H1 (cell line): ENCODE results near the gene EEF2. TPM values are rescaled to one million over a fixed set of nuclear protein-coding genes. Genes with fewer than 3 reads are reported as not detected.

Source experiments
- BRCA1 ChIP-seq: IDR thresholded peaks from 2 replicates; pipeline ENCODE4 v1.6.1; 2012; ENCODE audit warnings: low read depth, low read length, improper control_type of control experiment
- CHD2 ChIP-seq: IDR thresholded peaks from 2 replicates; pipeline ENCODE4 v1.6.1; 2012; ENCODE audit warnings: low read length, improper control_type of control experiment
- EGR1 ChIP-seq: IDR thresholded peaks from 2 replicates; pipeline ENCODE4 v1.6.1; 2011; ENCODE audit warnings: low read depth, low read length, borderline replicate concordance
- EZH2 ChIP-seq: fragments of 200-600 bp; sonication (generic); IDR thresholded peaks from 2 replicates; pipeline ENCODE4 v1.7.1; 2012; ENCODE audit warnings: low read depth, mild to moderate bottlenecking, moderate library complexity, low read length, inconsistent platforms; ENCODE audit not compliant: severe bottlenecking
- JUND ChIP-seq: IDR thresholded peaks from 2 replicates; pipeline ENCODE4 v1.6.1; 2011; ENCODE audit warnings: mild to moderate bottlenecking, improper control_type of control experiment, low read length
- RBBP5 ChIP-seq: IDR thresholded peaks from 2 replicates; pipeline ENCODE4 v1.7.1; 2012; ENCODE audit warnings: low read depth, mild to moderate bottlenecking, inconsistent platforms, low read length, moderate library complexity, borderline replicate concordance
- SIN3A ChIP-seq, 2 experiments: IDR thresholded peaks in 1 of 2; conservative IDR thresholded peaks in 1 of 2; 2 replicates each; pipeline ENCODE4 v1.6.1; 2011 to 2012; ENCODE audit warnings: low read length in 2 of 2, improper control_type of control experiment in 1 of 2, low read depth in 1 of 2, mild to moderate bottlenecking in 1 of 2
- SP1 ChIP-seq: IDR thresholded peaks from 2 replicates; pipeline ENCODE4 v1.6.1; 2011; ENCODE audit warnings: low read depth, low read length
- TCF12 ChIP-seq: IDR thresholded peaks from 2 replicates; pipeline ENCODE4 v1.6.1; 2011; ENCODE audit warnings: low read depth, mild to moderate bottlenecking, low read length
- polyA plus RNA-seq, 7 experiments: library from polyadenylated mRNA; depleted of rRNA in 3 of 7; stranded (reverse) in 5 of 7; unstranded in 2 of 7; fragments of >200 nt in 5 of 7; fragments of 200-250 nt in 2 of 7; gene quantifications; 1 replicate in 5 of 7; 2 replicates in 1 of 7; 4 replicates in 1 of 7; pipeline versions ENCODE4 v1.2.1 to v1.2.3, GENCODE V29; 2011 to 2013; ENCODE audit warnings: missing spikeins in 2 of 7, mixed read lengths in 2 of 7
- total RNA-seq: library from RNA; stranded (reverse); fragmentation: NEBNext Ultra II Directional; extraction: Animal tissue kit (Norgen Biotek cat#: 25700); gene quantifications from 2 replicates; pipeline ENCODE4 v1.2.1, GENCODE V29; 2021
- TF ChIP-seq, protein P1 (sequence below): IDR thresholded peaks from 2 replicates; pipeline ENCODE4 v1.6.1; 2011; ENCODE audit warnings: low read length, improper control_type of control experiment
- TF ChIP-seq, protein P2 (sequence below): IDR thresholded peaks from 2 replicates; pipeline ENCODE4 v1.6.1; 2012; ENCODE audit warnings: low read length, inconsistent platforms

Gene EEF2
- total and polyA plus RNA-seq, 2 of the 8 experiments (the other 6 are each of a cell fraction or from before 2014, with no cell fraction given), result 1,554 to 3,380 TPM

DNA sequence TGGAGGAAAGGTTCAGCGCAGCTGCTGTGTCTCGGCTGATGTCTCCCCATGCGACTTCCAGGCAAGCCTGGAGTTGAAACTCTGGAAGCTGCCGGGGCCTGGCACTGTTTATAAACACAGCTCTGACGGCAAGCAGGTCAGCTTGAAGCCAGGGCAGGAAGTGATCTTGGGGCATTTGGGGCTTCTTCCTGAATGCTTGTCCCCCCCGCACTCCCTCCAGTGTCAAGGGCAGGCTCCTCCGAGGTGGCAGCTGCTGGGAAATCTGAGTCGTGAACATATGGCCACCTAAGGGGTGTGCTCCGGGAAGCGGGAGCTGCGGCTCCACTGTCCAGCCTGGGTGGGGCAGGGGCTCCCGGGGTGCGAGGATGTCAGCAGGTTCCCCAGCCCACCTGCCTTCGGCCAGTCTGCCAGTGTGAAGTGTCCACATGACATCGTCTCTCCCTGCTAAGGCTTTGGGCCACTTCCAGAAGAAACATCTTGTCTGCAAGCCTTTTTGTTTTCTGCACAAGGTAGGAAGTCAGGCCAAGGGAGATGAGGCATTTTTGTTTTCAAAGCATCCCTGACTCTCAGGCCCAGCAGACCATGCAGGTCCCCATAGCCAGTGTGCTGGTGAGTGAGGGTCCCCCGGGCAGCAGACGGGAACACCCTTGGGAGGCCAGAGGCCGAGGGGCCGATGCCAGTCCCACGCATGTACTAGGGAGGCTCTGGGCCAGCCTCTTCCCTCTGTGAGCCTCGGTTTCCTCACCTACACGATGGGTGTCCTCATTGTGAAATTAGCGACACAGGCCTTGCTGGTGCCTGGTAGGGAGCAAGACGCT is 24.9 kb upstream of the EEF2 start (continued):
- TF ChIP-seq JUND (no peak), EGR1 (no peak), CHD2 (no peak), BRCA1 (no peak), SIN3A (conservative IDR thresholded peaks at IDR 0.05 in 1 of 2, IDR thresholded peaks at IDR 0.05 in 1 of 2; ENCODE audit: low read depth in 1 of 2, low read length in 2 of 2) (no peak), TCF12 (no peak), EZH2 (no peak), RBBP5 (no peak), SP1 (no peak)
- TF ChIP-seq, protein P1, sequence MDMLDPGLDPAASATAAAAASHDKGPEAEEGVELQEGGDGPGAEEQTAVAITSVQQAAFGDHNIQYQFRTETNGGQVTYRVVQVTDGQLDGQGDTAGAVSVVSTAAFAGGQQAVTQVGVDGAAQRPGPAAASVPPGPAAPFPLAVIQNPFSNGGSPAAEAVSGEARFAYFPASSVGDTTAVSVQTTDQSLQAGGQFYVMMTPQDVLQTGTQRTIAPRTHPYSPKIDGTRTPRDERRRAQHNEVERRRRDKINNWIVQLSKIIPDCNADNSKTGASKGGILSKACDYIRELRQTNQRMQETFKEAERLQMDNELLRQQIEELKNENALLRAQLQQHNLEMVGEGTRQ, result no peak
- TF ChIP-seq, protein P2, sequence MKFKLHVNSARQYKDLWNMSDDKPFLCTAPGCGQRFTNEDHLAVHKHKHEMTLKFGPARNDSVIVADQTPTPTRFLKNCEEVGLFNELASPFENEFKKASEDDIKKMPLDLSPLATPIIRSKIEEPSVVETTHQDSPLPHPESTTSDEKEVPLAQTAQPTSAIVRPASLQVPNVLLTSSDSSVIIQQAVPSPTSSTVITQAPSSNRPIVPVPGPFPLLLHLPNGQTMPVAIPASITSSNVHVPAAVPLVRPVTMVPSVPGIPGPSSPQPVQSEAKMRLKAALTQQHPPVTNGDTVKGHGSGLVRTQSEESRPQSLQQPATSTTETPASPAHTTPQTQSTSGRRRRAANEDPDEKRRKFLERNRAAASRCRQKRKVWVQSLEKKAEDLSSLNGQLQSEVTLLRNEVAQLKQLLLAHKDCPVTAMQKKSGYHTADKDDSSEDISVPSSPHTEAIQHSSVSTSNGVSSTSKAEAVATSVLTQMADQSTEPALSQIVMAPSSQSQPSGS, result no peak
